ENCODE data around the gene ADAMTSL1.

Gene ADAMTSL1

DNA sequence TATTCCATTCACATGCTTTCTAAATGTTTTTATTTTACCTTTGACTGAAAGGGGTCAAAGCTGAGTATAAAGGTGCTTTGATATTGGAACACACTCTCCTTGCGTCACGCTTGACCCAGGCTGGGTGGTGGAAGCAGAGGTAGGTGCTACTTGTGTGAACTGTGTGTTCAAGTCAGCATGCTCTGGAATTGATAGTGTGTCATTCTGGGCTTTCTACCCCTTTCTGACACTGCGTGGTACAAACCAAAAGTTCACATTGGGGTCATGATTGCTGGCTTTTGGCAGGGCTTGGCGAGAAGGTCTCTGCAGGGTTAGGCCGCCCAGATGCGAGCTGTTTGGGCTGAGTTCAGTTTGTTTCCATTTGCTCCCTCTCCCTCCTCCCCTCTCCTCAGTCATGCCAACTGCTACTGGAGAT lies 131.8 kb downstream of the ADAMTSL1 start:
- no peak for DNase-seq (ENCODE audit: low read depth)

DNA sequence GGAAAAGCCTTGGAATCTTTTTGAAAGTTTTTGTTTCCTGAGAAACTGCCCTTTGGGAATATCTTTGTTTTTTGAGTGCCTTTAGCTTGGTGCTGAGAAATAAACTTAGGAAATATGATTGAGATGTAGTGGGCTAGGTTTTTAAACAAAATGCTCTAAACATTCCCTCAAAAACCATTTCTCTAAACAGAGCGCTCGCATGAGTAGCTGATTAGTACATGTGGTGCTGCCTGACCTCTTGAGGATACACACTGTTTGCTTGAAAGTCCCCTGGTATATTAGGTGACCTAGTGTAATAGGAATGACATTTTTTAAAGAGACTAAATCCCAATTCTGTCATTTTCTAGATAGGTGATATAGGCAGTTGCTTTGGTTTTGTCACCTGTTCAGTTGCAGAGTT lies 132.3 kb downstream of the ADAMTSL1 start:
- no peak for DNase-seq (ENCODE audit: low read depth)

DNA sequence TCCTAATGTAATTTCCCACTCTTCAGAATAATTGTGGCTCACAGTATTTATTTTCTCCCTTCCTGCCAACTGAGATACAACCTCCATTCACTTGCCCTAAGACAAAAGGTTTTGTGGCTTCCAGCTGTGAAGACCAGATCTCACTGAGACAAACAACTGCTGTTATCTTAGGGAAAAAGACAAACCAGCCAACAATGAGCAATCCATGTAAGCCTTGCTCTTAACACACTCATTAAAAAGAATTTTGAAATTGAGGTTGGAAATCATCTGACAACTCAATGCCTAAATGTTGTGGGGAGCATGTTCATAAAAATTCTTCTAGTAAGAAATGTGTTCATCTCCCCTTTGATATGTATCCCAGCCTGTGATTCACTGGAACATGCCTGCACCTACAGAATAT lies 132.9 kb downstream of the ADAMTSL1 start:
- no peak for DNase-seq (ENCODE audit: low read depth)

DNA sequence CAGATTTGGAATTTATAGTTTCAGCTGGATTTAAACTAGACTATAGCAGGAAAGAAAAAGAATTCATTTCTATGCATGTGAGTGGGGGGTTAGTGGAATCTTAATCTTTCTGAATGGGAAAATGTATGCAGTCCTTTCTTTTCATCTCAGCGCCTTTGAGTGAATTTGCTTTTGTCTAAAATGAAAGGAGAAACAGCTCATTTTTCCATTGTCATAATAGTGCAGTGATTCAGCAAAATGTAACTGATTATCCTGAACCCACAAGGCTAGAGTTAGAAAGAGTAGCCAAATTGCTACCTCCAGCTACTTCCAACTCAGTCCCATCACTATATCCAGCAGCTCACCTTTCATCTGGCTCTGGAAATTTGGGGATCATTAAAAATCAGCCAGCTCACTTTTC lies 134.4 kb downstream of the ADAMTSL1 start:
- DNase-seq (ENCODE audit: low read depth), result no peak

DNA sequence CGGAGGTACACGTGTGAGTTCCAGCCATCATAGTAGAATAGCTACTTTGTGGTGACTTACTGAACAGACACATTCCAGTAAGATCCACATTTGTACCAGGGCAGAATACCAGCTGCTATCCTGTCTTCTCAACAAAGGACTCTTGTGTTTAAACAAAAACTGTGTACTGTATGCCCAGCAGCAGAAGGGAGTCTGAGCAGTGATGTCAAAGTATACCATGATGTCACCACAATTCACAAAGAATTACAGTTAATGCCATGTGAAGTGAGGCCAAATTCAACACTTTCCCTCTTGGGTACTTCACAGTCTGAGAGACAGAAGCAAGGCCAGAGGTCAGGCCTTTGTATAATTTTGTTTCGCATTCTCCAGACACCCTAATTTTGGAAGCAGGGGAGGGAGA lies 137.0 kb downstream of the ADAMTSL1 start:
- DNase-seq (ENCODE audit: low read depth), result no peak

DNA sequence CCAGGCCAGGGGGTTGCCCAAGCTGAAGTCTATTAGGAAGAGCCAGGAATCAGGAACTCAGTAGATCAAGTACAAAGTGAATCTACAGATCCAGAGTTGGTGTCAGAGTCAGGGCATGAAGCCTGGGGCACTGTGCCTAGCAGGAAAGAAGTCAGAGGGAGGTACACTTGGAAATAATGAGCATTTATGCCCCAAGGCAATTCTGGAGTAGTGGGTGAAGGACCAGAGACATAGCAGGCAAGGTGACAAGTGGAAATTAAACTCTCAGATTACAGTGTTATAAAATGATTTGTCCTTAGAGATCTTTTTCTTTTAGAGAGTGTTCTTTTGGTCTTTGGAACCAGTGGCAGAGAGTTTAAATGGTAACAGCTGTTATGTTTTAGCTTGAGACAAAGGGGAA lies 138.0 kb downstream of the ADAMTSL1 start:
- no peak for DNase-seq (ENCODE audit: low read depth)

DNA sequence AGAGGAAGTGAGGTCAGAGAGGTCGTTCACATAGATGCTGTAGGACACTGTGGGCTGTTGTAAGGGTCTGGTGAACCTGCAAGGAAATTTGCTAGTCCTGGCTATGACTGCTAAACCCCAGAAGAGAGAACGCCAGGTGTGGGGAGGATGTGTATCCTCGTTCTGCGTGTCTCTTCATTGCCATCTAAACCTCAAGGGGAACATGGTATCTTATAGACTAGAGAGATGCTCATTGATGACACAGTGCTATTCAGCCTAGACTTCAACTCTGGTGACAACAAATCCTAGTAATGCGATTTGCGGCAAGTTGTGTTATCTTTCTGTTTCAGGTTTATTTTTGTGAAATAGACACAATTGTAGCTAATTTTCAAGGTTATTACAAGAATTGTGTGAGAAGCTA lies 140.2 kb downstream of the ADAMTSL1 start:
- no peak for DNase-seq (ENCODE audit: low read depth)

DNA sequence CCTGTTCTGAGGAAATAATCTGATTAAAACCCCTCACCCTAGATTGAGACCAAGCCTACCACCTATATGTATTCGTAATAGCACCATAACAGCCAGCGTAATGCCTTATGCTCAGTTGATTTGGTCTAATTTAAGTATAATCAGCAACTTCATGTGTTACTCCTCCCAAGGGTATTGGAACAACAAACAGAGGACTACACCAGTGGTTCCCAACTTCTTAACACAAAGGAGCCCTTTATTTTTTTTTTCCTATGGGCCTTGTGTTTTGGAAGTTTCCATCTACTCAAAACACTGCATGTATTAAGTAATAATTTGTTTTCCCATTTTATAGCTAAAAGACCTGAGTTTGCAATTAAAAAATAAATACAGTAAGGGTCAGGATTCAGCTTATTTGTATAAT lies 140.7 kb downstream of the ADAMTSL1 start:
- no peak for DNase-seq (ENCODE audit: low read depth)

DNA sequence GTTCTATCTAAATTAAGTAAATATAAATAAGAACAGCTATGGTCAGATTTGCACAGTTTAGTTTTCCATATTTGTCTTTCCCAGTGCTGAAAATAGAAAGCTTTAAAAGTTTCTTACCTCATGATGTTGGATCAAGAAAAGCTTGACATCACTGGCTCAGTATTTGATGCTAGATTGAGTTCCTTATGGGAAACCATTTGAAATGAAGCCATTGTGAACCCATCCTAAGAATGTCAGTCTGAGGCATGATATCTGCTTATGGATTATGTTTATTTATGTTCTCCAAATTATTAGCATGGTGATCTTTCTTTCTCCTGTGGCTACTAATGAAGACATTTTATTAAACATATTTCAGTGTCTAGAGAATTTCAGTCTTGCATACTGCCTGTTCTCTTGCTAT lies 143.0 kb downstream of the ADAMTSL1 start:
- DNase-seq (ENCODE audit: low read depth), result no peak

DNA sequence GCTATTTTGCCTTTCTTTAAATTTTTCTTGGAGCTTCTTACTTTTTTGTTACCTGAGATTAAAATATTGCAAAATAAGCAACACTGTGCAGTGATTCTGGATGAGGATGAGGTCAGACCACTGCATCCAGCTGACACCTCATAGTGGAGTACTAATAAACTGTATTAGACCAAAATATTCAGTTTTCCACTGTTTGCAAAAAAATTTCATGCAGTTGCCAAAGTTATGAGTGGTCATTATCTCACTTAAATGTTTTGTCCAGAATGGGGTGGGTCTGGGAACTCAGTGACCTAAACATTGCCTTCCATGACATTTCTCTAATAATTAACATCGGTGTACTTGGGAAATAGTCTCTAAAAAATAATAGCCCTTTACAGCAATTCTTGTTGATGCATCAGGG lies 143.8 kb downstream of the ADAMTSL1 start:
- no peak for DNase-seq (ENCODE audit: low read depth)

DNA sequence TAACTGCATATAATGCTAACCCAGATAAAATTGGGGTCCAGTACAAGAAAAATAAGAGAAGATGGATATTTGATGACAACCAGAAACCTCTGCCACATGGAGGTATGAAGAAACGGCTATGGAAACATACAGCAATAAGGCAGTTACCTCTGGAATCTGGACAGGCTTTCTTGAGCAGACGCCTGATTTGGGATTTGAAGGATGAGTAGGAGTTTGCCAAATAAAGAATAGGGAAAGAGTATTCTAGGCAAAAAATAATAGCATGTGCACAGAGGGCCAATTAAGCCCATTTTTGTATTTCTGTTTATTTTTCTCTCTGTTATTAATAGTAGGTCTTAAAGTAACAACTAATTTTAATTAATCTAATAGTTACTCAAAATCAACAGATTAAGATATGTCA lies 144.9 kb downstream of the ADAMTSL1 start:
- DNase-seq (ENCODE audit: low read depth), result no peak

DNA sequence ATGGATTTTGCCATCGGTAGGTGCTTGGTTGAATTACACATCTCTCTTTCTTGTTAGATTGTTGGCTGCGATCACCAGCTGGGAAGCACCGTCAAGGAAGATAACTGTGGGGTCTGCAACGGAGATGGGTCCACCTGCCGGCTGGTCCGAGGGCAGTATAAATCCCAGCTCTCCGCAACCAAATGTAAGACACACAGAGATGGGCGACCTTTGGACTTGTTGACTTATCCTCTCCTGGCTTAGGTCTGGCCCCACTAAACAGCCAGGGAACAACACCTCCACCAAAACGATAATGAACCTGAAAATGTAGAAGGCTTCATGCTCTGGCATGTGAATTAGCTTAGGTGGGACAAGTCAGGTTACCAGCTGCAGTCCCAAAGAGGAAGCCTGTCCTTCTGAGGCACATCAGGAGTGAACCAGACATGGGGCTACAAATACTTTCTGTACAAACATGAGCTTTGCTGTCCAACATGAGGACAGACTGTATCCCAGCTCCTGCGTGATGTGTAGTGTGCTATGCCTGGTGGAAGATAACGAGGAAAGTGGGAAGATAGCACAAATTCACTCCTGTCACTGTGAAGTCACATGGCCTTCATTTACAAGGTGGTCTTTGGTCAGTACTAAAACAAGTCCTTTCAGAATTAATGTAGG lies 148.4 kb downstream of the ADAMTSL1 start:
- no peak for DNase-seq (ENCODE audit: low read depth)

DNA sequence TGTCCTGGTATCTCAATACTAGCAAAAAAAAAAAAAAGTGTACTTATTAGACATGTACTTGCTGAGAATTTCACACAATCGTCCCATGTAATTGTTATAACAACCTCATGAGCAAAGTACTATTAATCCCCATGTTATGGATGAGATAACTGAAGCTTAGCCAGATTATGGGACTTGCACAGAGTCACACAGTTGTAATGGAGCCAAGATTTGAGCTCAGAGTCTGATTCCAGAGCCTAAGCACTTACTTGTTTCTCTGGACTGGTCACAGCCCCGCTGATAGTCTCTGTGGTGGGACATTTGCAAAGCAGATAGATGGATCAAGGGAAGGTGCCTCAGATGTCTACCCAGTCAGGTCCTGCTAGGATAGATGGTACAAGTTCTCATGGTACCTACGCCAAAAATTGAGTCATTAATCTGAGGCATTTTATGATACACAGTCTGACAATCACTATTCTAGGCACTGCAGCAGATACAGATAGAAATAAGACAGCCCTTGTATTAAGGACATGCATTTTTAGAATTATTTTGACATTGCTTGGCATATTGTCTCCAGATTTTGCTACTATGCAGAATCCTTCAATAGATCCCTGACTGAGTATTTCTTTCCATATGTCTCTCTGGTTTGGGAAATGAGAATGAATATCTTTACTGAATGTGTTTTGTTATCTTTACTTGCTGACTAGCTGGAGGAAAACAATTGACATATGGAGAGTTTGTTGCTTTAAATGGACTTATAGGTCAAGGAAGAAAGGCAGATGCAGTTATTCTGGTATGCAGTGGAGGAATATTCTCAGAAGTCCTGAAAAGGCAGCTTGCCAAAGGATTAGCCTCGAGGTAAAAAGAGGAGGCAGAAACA lies 149.5 kb downstream of the ADAMTSL1 start:
- DNase-seq (ENCODE audit: low read depth), result no peak

DNA sequence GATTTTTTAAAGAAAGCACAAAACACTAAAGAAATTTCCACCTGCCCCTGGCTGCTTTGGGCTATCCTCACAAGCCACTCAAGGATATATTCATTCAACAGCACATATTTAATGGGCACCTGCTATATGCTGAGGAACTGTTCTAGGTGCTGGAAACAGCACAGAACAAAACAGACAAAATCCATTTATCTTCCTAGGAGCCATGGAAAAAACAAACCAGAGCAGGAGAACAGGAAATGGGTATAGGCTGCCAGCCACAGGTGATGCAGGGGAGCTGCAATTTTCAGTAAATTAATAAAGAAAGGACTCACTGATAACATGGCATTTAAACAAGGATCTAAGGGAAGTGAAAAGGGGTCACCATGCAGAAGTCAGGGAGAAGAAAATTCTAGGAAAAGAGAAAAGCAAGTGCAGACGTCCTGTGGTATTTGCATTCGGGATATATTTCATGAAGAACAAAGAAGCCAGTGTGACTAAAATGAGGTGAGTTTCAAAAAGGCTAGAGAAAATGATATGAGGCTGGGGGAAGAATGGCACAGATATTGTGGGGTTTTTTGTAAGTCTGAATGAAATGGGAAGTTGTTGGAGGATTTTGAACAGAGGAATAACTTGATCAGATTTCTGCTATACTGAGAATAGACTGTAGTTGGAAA lies 152.2 kb downstream of the ADAMTSL1 start:
- DNase-seq (ENCODE audit: low read depth), result no peak

DNA sequence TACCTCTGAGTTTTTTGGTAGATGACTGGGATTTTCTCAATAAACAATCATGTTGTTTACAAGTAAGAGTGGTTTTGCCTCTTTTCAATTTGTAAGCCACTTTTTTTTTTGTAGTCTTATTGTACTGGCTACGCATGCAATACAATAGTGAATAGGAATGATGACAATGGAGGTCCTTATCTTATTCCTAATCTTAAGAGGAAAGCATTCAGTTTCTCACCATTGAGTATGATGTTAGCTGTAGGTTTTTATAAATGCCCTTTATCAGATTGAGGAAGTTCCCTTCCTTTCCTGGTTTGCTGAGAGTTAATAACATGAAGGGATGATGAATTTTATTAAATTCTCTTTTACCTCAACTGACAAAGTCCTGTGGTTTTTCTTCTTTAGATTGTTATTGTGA lies 155.2 kb downstream of the ADAMTSL1 start:
- no peak for DNase-seq (ENCODE audit: low read depth)

DNA sequence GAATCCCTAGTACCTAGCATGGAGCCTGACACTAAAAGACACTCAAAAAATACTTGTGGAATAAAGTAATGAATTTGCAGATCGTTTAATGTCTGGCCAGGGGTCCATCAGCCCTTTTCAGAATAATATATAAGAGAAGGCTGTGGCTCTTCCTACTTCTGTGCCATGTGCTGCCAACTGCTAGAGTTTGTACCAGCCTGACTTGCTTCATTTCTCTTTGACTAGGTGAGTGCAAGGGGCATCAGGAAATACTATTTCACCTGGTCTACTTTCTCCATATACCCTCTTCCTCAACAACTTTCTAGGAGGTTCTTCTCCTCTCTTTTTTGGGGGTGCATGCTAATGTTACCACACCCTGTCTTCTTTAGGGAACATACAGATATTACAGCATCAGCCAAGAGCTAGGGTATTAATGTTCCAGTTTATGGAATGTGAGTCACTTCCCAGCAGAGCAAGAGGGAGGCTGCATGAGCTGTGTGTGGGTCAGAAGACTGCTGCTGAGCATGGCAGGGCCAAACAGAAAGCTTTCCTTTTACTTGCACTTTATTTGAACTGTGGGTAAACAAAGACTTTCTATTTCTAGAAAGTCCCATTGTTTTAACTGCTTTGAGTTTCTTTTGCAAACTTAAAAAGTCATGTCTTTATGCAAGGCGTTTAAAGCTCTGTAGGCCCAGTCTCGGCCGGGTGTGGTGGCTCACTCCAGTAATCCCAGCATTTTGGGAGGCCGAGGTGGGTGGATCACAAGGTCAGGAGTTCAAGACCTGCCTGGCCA lies 158.9 kb downstream of the ADAMTSL1 start:
- no peak for DNase-seq (ENCODE audit: low read depth)

DNA sequence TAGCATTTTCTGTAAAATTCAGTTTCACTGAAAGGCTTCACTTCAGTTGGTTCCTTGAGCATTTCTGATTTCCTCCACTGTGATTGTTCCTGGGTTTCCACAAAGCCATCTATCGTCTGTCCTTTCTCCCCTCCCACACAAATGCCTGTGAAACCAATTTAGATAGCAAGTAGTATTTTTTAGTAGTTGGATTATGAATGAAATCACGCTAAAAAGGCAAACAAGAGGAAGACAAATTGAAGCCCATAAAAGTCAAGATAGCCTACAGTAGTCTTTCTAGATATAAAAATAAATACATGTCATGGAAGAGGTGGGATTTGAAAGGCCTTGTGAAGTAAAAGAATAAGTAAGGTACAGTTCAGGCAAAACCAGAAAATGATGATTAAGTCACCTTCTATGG lies 162.8 kb downstream of the ADAMTSL1 start:
- DNase-seq (ENCODE audit: low read depth), result no peak

DNA sequence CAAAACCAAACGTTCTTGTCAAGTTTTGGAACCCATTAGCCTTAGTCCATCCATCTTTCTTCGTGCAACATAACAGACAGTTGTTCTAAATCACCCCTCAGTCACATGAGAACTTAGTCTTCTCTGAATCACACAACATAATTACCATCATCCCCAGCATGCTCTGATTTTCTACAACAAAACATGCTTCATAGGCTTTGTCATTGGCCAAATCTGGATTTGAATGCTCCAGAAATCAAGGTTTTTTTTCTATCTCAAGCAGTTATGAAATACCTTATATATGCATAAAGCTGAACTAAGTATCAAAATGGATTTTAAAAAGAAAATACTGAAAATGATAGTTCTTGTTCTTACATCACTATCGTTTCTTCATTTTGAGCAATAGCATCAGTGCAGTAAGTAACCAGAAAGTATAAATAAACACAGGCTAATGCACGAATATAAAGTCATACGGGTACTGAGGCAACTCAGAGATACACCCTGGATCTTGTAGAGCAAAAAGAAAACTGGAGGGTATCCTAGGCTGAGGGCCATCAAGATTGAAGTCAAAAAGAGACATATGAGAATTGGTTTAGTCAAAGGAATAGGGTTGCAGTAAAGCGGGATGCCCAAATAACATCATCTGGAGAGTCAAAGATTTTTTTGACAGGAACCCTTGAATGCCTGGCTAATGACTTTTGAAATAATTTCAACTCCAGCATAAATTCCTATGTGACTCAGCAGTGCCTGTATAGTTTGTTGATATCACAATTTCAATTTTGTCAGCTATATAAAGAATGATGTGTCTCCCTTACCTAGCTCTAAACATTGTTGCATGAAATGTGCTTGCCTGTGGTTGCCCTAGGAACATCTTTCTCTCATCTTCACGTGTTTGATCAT lies 164.7 kb downstream of the ADAMTSL1 start:
- no peak for DNase-seq (ENCODE audit: low read depth)

DNA sequence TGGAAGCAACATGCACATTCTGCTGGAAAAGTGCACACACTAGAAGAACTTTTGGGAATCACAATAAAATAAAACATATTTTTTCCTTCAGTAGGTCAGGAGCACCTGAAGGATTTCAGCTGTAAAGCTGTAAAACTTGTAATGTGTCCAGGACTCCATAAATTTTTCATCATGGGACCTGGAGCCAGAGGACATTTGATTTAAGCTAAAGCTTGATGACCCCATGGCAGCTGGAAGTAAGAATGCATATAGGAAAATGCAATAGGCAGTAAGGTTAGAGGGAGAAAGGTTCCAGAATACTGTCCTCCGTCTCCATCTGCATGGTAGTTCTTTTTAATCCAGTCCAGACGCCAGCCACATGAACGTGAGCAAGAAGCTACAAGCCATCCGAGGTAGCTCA lies 166.0 kb downstream of the ADAMTSL1 start:
- DNase-seq (ENCODE audit: low read depth), result no peak

DNA sequence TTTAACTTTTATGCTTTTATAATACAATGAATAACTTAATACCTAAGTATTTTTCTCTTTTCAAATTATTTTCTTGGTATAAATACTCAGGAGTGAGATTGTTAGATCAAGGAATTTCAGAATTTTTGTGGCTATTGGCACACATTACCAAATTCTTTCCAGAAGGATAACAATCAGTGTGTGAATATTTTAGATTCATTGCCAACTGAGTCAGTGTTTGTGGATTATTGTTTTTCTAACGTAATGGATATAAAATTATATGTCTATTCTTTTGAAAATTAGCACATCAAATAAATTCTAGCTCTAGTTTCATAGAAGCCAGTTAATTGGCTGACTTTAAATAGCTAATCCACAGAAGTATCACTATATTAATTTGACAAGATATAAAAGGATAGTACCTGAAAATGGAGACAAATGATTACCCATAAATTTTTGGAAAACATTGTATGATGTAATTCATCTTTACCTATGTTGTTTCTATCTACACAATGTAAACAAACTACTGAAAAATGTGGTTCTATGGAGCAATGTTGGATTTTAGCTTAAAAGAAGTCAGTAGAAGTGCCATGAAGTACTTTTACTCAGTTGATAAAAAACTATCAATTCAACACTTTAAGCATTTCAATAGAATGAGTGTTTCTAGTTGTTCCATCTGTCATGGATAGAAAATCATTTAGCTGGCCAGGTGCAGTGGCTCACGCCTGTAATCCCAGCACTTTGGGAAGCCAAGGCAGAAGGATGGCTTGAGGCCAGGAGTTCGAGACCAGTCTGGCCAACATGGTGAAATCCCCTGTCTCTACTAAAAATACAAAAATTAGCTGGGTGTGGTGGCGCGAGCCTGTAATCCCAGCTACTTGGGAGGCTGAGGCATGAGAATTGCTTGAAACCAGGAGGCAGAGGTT lies 185.1 kb downstream of the ADAMTSL1 start:
- DNase-seq (ENCODE audit: low read depth), result no peak
